Stomach (tissue), 4 donors: ENCODE measurements around the gene IPPK.

ENCODE experiments used
- CTCF ChIP-seq, 7 experiments: fragments of 450-650 bp in 4 of 7; fragments of 200-600 bp in 3 of 7; sonication (generic) in 3 of 7; IDR thresholded peaks; one replicate each; pipeline ENCODE4 v1.5.1; 2016 to 2019; ENCODE audit warnings: antibody characterized with exemption in 7 of 7, control low read depth in 2 of 7, mild to moderate bottlenecking in 1 of 7
- POLR2AphosphoS5 ChIP-seq, 3 donors: sonication (generic); formaldehyde crosslinking; IDR thresholded peaks; one replicate each; pipeline ENCODE4 v1.6.1; 2016; ENCODE audit warnings: antibody characterized with exemption in 3 of 3

- TF ChIP-seq CTCF (IDR thresholded peaks at IDR 0.05) (no peak), POLR2AphosphoS5 (IDR thresholded peaks at IDR 0.05) (no peak)
These were observed 6.0 kb downstream of the IPPK start for GRCh38 chr9:92663951-92664350.
